GM06990 (cell line): ENCODE results near the gene APBA2.

Experiments used
- DNase-seq: peaks from one replicate; pipeline ENCODE4 v3.0.0-alpha.2; 2011; ENCODE audit not compliant: insufficient read length; ENCODE audit errors: extremely low read depth
- H3K27me3 ChIP-seq: replicated peaks from 2 replicates; pipeline ENCODE4 v1.6.0; 2011; ENCODE audit warnings: low read length; ENCODE audit not compliant: control insufficient read depth, insufficient read depth
- H3K36me3 ChIP-seq: 2 replicates; pipeline ENCODE4 v1.5.1; 2011; ENCODE audit warnings: low read length; ENCODE audit not compliant: control insufficient read depth, insufficient read depth
- H3K4me3 ChIP-seq: replicated peaks from 2 replicates; pipeline ENCODE4 v1.5.1; 2011; ENCODE audit warnings: low read depth, mild to moderate bottlenecking, control low read depth, low read length
- TF ChIP-seq, protein P1 (sequence below): IDR thresholded peaks from 2 replicates; pipeline ENCODE4 v1.5.1; 2011; ENCODE audit warnings: low read length, control low read depth, mild to moderate bottlenecking, inconsistent platforms; ENCODE audit not compliant: insufficient read depth, poor library complexity, severe bottlenecking

The APBA2 gene

DNA sequence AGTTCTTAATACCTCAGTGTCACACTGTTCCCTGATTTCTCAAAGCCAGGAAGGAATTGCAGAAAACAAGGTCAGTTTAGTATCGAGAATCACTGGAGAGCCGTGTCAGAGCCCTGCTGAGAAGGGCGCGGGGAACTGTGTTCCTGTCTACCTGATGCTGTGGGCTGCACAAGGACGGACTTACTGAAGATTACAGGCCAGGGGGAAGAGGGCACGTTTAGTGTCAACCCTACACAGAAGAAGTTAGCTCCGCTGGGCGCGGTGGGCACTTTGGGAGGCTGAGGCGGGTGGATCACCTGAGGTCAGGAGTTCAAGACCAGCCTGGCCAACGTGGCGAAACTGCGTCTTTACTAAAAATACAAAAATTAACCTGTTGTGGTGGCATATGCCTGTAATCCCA, 104.1 kb downstream of the APBA2 start:
- no peaks in the 10 kb centered on the region for H3K36me3 ChIP-seq
- TF ChIP-seq, protein P1, sequence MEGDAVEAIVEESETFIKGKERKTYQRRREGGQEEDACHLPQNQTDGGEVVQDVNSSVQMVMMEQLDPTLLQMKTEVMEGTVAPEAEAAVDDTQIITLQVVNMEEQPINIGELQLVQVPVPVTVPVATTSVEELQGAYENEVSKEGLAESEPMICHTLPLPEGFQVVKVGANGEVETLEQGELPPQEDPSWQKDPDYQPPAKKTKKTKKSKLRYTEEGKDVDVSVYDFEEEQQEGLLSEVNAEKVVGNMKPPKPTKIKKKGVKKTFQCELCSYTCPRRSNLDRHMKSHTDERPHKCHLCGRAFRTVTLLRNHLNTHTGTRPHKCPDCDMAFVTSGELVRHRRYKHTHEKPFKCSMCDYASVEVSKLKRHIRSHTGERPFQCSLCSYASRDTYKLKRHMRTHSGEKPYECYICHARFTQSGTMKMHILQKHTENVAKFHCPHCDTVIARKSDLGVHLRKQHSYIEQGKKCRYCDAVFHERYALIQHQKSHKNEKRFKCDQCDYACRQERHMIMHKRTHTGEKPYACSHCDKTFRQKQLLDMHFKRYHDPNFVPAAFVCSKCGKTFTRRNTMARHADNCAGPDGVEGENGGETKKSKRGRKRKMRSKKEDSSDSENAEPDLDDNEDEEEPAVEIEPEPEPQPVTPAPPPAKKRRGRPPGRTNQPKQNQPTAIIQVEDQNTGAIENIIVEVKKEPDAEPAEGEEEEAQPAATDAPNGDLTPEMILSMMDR, result no peak
- DNase-seq, result no peak
- H3K27me3 ChIP-seq, result no peaks in the 10 kb centered on the region
- H3K4me3 ChIP-seq, result no peak overlapping the region

DNA sequence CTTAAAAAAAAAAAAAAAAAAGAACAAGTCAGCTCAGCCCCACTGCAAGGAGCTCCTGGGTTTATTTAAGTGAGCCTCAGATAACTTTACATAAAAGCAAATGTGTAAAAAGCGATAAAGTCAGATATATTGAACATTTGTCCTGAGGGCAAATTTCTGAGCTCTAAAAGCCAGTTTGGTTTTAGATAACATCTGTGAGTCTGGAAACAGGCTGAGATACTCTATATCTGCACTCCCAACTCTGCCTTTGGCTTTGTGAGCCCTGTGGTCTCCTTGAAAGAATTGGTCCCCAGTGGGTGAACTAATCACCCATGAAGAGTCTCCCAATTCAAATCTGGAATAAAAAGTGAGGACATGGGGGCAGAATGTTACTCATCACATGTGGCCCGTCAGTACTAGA, 104.6 kb downstream of the APBA2 start:
- DNase-seq, result no peak
- Histone ChIP-seq H3K27me3 (no peaks in the 10 kb centered on the region), H3K4me3 (no peak overlapping the region), H3K36me3 (no peaks in the 10 kb centered on the region)
- TF ChIP-seq, protein P1, result no peak

DNA sequence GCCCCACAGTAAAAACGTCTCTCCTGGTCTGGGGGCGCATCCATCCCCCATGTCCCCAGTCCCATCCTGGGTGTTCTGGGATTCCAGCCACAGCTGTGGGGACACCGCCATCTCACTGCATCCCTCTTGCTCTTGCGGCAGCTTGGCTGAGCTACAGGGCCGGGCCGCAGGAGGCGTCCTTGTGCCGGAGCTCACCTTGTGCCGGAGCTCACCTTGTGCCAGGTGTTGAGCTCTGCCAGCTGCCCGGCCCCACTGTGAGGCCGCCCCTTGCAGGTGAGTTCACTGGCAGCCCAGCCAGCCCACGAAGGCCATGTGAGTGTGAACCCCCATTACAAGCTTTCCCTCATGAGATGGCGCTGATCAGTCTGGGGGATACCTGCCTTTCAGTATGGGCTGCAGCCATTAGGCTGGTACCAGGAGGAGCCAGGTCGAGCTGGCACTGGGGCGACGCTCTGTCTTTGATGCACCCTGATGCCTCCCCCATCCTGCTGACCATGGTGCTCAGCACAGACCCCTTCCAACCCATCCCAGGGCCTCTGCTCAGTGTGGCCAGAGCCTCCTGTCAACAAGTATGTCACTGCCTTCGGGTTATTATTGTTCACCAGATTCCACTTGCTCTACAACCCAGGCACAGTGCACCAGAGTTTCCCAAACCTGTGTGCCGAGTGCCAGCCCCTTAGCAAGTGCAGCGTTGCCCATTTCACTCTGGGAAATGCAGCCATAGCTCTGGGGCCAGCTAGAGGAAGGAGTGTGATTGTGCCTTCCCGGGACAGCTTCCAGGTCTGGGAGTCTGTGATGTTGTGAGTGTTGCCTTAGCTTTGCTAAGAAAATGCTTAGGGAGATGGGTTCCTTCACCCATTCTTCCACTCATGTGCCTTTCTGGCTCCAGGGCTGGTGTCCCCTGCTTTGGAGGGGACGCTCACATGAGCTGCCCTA, 105.7 kb downstream of the APBA2 start:
- TF ChIP-seq, protein P1, result no peak
- Histone ChIP-seq H3K27me3 (no peaks in the 10 kb centered on the region), H3K36me3 (no peaks in the 10 kb centered on the region), H3K4me3 (no peak overlapping the region)
- DNase-seq, result no peak

DNA sequence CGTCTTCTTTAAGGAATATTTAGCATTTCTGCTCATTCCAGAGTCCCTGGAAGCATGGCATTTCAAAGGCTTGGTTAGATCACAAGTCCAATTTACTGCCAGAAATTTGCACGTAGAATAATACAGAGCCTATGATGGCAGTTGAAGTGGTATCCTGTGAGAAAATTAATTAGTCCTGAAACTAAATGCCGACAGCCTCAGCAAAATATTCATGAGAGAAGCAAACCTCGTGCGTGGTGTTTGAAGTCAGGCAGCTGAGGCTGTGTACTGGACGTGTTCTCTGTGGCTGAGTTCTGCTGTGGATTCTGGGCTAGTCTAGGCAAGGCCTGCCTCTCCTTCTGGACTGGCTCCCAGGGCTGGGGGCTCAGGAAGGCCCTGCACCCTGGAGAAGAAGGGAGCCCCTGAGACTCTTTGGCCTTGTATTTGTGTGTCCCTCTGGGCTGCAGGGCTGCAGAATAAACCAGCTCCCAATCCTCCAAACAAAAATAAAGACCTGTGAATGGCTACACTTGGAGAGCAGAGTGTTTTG, 106.6 kb downstream of the APBA2 start:
- TF ChIP-seq, protein P1, result no peak
- no peaks in the 10 kb centered on the region for H3K36me3 ChIP-seq
- no peak for DNase-seq
- no peaks in the 10 kb centered on the region for H3K27me3 ChIP-seq
- H3K4me3 ChIP-seq, result no peak overlapping the region

DNA sequence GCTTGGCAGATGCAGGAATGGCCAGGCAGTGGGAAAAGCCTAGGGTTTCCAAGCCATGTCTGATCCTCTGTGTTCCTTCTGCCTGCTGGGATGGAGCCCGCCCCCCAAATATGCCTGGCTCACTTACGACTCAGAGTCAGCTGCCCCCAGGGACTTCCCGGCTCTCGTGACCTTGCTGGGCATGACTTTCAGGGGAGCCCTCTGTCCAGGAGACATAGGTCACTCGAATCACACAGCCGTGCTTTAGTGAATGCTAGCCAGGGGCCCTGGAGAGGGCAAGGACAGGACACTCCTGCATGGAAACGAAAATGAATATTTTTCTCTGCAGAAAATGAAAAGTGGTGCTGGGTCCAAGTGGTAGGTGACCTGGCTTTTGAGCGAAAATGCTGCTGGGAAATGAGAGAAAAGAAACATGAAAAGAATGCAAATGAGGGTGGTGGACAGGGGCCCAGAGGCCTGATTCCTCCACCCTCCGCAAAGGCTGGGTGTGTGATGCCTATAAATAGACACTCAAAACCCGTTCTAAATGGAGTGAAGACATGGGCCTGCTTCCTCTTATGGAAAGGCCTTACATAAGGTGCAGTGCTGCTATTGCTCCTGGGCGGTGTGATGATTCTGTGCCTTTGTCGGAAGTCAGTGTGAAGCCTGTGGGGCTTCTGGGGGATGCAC, 107.4 kb downstream of the APBA2 start:
- no peak for DNase-seq
- Histone ChIP-seq H3K36me3 (no peaks in the 10 kb centered on the region), H3K27me3 (no peaks in the 10 kb centered on the region), H3K4me3 (no peak overlapping the region)
- TF ChIP-seq, protein P1, result no peak
